MCF 10A (cell line): ENCODE results near the gene IFI27L2. TPM values are rescaled to one million over a fixed set of nuclear protein-coding genes. Genes with fewer than 3 reads are reported as not detected.

ENCODE experiments used
- BruUV-seq: library from RNA; stranded (reverse); fragments of 400-500 nt; replicated peaks from 2 replicates; lab custom pipeline; 2021; lab: Mats Ljungman, UMichigan
- CTCF ChIA-PET: fragments of 300-600 bp; sonication (Branson Sonifier 250); formaldehyde crosslinking; extraction: SDS; loops from one replicate; lab custom pipeline; 2021; ENCODE audit warnings: antibody characterized with exemption, inconsistent platforms; lab: Yijun Ruan, JAX
- POLR2A ChIA-PET: fragments of 300-600, 350-650 bp; sonication (Branson Sonifier 250); formaldehyde crosslinking; extraction: SDS; loops from one replicate; lab custom pipeline; 2020; ENCODE audit warnings: antibody characterized with exemption, inconsistent platforms; lab: Yijun Ruan, JAX
- DNase-seq: peaks from one replicate; pipeline ENCODE4 v3.0.0-alpha.2; 2018; ENCODE audit not compliant: unreplicated experiment
- H3K27ac Mint-ChIP-seq: one replicate; pipeline ENCODE4 v1.8.0; 2022; ENCODE audit warnings: mild to moderate bottlenecking, low read depth, mixed read lengths; ENCODE audit not compliant: unreplicated experiment
- H3K27me3 Mint-ChIP-seq: one replicate; pipeline ENCODE4 v1.8.0; 2022; ENCODE audit warnings: mixed read lengths; ENCODE audit not compliant: insufficient read depth, unreplicated experiment
- H3K36me3 Mint-ChIP-seq: one replicate; pipeline ENCODE4 v1.8.0; 2022; ENCODE audit warnings: mild to moderate bottlenecking, moderate library complexity, mixed read lengths; ENCODE audit not compliant: insufficient read depth, unreplicated experiment
- H3K4me1 Mint-ChIP-seq: one replicate; pipeline ENCODE4 v1.8.0; 2022; ENCODE audit warnings: mixed read lengths; ENCODE audit not compliant: insufficient read depth, unreplicated experiment
- H3K4me3 Mint-ChIP-seq: one replicate; pipeline ENCODE4 v1.8.0; 2022; ENCODE audit warnings: mild to moderate bottlenecking, moderate library complexity, mixed read lengths; ENCODE audit not compliant: unreplicated experiment
- H3K9me3 Mint-ChIP-seq: one replicate; pipeline ENCODE4 v1.8.0; 2022; ENCODE audit warnings: mixed read lengths; ENCODE audit not compliant: unreplicated experiment
- intact Hi-C: fragments of 100-400 bp; cut with micrococcal nuclease; formaldehyde crosslinking; loops from 2 replicates; pipeline ENCODE4 v1.14.1; 2022
- total RNA-seq: library from RNA; stranded (reverse); gene quantifications from 2 replicates; pipeline ENCODE4 v1.2.3, GENCODE V29; 2022
- TF ChIP-seq, protein P1 (sequence below): fragments of 200-600 bp; IDR thresholded peaks from one replicate; pipeline ENCODE4 v1.8.0; 2022; ENCODE audit warnings: antibody characterized with exemption, mild to moderate bottlenecking; ENCODE audit not compliant: unreplicated experiment

The IFI27L2 gene
- total RNA-seq, 1 experiment from 2014 or later: 44.3 TPM

DNA sequence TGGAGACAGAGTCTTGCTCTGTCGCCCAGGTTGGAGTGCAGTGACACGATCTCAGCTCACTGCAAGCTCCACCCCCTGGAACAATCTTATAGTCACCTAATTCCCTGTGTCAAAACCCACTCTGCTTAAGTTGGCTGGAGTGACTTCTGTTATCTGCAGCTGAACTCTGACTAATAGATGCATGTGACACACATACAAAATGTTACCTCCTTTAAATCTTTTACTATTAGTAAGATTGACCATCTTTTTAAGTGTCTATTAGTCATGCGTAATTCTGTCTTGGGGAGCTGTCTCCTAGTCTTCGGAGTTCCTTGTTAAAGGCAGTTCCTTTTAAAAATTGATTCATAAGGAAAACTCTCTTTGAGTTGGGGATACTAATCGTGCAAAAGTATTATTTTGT, 40.9 kb downstream of the IFI27L2 start:
- no peak for DNase-seq
- no TSS peak for BruUV-seq

DNA sequence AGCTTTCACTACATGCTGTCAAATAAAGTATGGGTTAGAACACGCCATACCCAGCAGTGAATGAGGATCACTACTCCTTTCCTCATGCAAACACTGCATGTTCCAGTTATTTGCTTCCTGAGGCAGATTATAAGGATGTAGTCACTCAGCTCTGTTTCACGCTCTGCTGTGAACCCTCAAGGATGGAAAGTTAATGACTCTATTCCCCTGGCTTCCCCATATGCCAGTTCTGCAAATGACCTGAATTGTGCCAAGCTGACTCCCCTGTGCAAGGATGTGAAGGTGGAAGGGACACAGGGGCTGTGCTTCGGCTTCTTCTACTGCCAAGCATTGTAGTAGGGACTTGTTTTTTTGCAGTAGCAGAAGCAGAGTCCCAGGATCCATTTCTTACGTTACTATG, 41.5 kb downstream of the IFI27L2 start:
- no peaks in the 10 kb centered on the region for H3K36me3 Mint-ChIP-seq
- ChIA-PET CTCF (interaction anchor here (1.4 kb wide), 1 partner anchor 52 kb away, joined by 9 read pairs; no protein-coding TSS in a partner anchor), POLR2A (interaction anchor here (5.2 kb wide), 1 partner anchor 7 kb away, joined by 37 read pairs; the partner anchor contains the start of genes DDX24 and IFI27L1)
- H3K9me3 Mint-ChIP-seq: no peaks in the 10 kb centered on the region
- TF ChIP-seq, protein P1, sequence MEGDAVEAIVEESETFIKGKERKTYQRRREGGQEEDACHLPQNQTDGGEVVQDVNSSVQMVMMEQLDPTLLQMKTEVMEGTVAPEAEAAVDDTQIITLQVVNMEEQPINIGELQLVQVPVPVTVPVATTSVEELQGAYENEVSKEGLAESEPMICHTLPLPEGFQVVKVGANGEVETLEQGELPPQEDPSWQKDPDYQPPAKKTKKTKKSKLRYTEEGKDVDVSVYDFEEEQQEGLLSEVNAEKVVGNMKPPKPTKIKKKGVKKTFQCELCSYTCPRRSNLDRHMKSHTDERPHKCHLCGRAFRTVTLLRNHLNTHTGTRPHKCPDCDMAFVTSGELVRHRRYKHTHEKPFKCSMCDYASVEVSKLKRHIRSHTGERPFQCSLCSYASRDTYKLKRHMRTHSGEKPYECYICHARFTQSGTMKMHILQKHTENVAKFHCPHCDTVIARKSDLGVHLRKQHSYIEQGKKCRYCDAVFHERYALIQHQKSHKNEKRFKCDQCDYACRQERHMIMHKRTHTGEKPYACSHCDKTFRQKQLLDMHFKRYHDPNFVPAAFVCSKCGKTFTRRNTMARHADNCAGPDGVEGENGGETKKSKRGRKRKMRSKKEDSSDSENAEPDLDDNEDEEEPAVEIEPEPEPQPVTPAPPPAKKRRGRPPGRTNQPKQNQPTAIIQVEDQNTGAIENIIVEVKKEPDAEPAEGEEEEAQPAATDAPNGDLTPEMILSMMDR: no peak
- H3K27me3 Mint-ChIP-seq: no peaks in the 10 kb centered on the region
- intact Hi-C loops: no loop called here
- BruUV-seq: no TSS peak
- no peak overlapping the region for H3K4me3 Mint-ChIP-seq
- H3K27ac Mint-ChIP-seq: no peak overlapping the region
- DNase-seq: no peak
- H3K4me1 Mint-ChIP-seq: no peaks in the 10 kb centered on the region

More for the DNA sequence above, 40.9 kb downstream of the IFI27L2 start:
- CTCF ChIA-PET: interaction anchor here (0.6 kb wide), 1 partner anchor 1487 kb away, joined by 3 read pairs; no protein-coding TSS in a partner anchor
- H3K4me3 Mint-ChIP-seq: no peak overlapping the region
- no peak overlapping the region for H3K27ac Mint-ChIP-seq
- no peaks in the 10 kb centered on the region for H3K9me3 Mint-ChIP-seq
- H3K4me1 Mint-ChIP-seq: no peaks in the 10 kb centered on the region
- TF ChIP-seq, protein P1: no peak
- no peaks in the 10 kb centered on the region for H3K27me3 Mint-ChIP-seq
- H3K36me3 Mint-ChIP-seq: no peaks in the 10 kb centered on the region
- POLR2A ChIA-PET: interaction anchor here (5.2 kb wide), 1 partner anchor 8 kb away, joined by 37 read pairs; the partner anchor contains the start of genes DDX24 and IFI27L1
- intact Hi-C loops: no loop called here

- ChIA-PET CTCF (interaction anchor here (0.7 to 1.6 kb wide), 7 partner anchors 12 to 55 kb away, joined by 3 to 7 read pairs (median 4); no protein-coding TSS in a partner anchor), POLR2A (interaction anchor here (0.6 to 4.8 kb wide), 21 partner anchors 9 to 874 kb away, joined by 3 to 37 read pairs (median 6); partner anchors contain the start of genes GON7, IFI27L2, OTUB2 and UBR7)
- Mint-ChIP-seq H3K4me3 (peak overlapping the region; percentile 95), H3K36me3 (peaks cover 29% of the 10 kb centered on the region), H3K4me1 (peaks cover 34% of the 10 kb centered on the region), H3K27ac (peak overlapping the region; percentile 99), H3K27me3 (no peaks in the 10 kb centered on the region), H3K9me3 (no peaks in the 10 kb centered on the region)
- BruUV-seq: TSS peak; percentile 66
- intact Hi-C loops: no loop called here
- DNase-seq: no peak
- TF ChIP-seq, protein P1: no peak
Observed at GRCh38 chr14:94081386-94081820, 48.0 kb downstream of the IFI27L2 start.

GRCh38 chr14:94080621-94081385, 48.6 kb downstream of the IFI27L2 start, which contains the start of the genes DDX24 and IFI27L1:
Gene DDX24 (minus strand): TSS chr14:94081202. CDS start chr14:94079742, 1,460 bp downstream.
Gene IFI27L1 (plus strand): TSS chr14:94081310. CDS start chr14:94096938, 15,628 bp downstream.
- intact Hi-C loops: no loop called here
- ChIA-PET POLR2A (interaction anchor here (0.6 to 4.8 kb wide), 21 partner anchors 8 to 874 kb away, joined by 3 to 37 read pairs (median 6); partner anchors contain the start of genes GON7, IFI27, IFI27L2 and OTUB2), CTCF (interaction anchor here (0.7 to 1.6 kb wide), 7 partner anchors 13 to 56 kb away, joined by 3 to 7 read pairs (median 3); no protein-coding TSS in a partner anchor)
- Mint-ChIP-seq H3K36me3 (peaks cover 29% of the 10 kb centered on the region), H3K9me3 (no peaks in the 10 kb centered on the region), H3K27ac (peak within 1 kb of the TSS; percentile 99), H3K4me1 (peaks cover 34% of the 10 kb centered on the region), H3K27me3 (no peaks in the 10 kb centered on the region), H3K4me3 (peak within 1 kb of the TSS; percentile 95)
- TF ChIP-seq, protein P1: no peak
- DNase-seq: peak; percentile 91
- no TSS peak for BruUV-seq
